WTC11 (cell line): ENCODE results near the gene TMEM185B. TPM values are rescaled to one million over a fixed set of nuclear protein-coding genes. Genes with fewer than 3 reads are reported as not detected.

ENCODE experiments used
- ARID4B ChIP-seq: sonication (generic); formaldehyde crosslinking; IDR thresholded peaks from 2 replicates; pipeline ENCODE4 v1.8.0; 2023; ENCODE audit warnings: missing genetic modification reagents, mild to moderate bottlenecking, borderline replicate concordance
- ATF1 ChIP-seq: sonication (generic); formaldehyde crosslinking; IDR thresholded peaks from 2 replicates; pipeline ENCODE4 v1.8.1; 2023; ENCODE audit warnings: mild to moderate bottlenecking, moderate library complexity, missing genetic modification reagents
- ATF2 ChIP-seq: sonication (generic); formaldehyde crosslinking; IDR thresholded peaks from 2 replicates; pipeline ENCODE4 v1.8.1; 2022; ENCODE audit warnings: low read depth, missing genetic modification reagents, borderline replicate concordance
- CREB1 ChIP-seq: sonication (generic); formaldehyde crosslinking; IDR thresholded peaks from 2 replicates; pipeline ENCODE4 v1.8.0; 2023; ENCODE audit warnings: mild to moderate bottlenecking, missing genetic modification reagents
- EMX1 ChIP-seq: fragments of 250-450 bp; sonication (Bioruptor Pico); IDR thresholded peaks from 2 replicates; pipeline ENCODE4 v1.8.0; 2021; ENCODE audit warnings: mild to moderate bottlenecking
- ETV6 ChIP-seq: sonication (generic); formaldehyde crosslinking; IDR thresholded peaks from 2 replicates; pipeline ENCODE4 v1.8.1; 2022; ENCODE audit warnings: mild to moderate bottlenecking, missing genetic modification reagents
- FOXP1 ChIP-seq: sonication (generic); formaldehyde crosslinking; IDR thresholded peaks from 2 replicates; pipeline ENCODE4 v1.8.0; 2022; ENCODE audit warnings: missing genetic modification reagents, mild to moderate bottlenecking, moderate library complexity, borderline replicate concordance
- IRF2 ChIP-seq: sonication (generic); formaldehyde crosslinking; IDR thresholded peaks from 2 replicates; pipeline ENCODE4 v1.8.0; 2022; ENCODE audit warnings: low read depth, missing genetic modification reagents, borderline replicate concordance
- JUN ChIP-seq: sonication (generic); formaldehyde crosslinking; IDR thresholded peaks from 2 replicates; pipeline ENCODE4 v1.8.0; 2023; ENCODE audit warnings: mild to moderate bottlenecking, missing genetic modification reagents
- MXD4 ChIP-seq: fragments of 250-450 bp; sonication (Bioruptor Pico); IDR thresholded peaks from 2 replicates; pipeline ENCODE4 v1.8.0; 2021; ENCODE audit warnings: mild to moderate bottlenecking, moderate library complexity, borderline replicate concordance
- NFATC4 ChIP-seq: fragments of 250-450 bp; sonication (Bioruptor Pico); IDR thresholded peaks from 2 replicates; pipeline ENCODE4 v1.9.0; 2021; ENCODE audit warnings: mild to moderate bottlenecking
- NFE2L1 ChIP-seq: sonication (generic); formaldehyde crosslinking; IDR thresholded peaks from 2 replicates; pipeline ENCODE4 v1.8.1; 2023; ENCODE audit warnings: missing genetic modification reagents
- SOX15 ChIP-seq: fragments of 250-450 bp; sonication (Bioruptor Pico); IDR thresholded peaks from 2 replicates; pipeline ENCODE4 v1.9.0; 2021; ENCODE audit warnings: mild to moderate bottlenecking
- SP1 ChIP-seq: sonication (generic); formaldehyde crosslinking; conservative IDR thresholded peaks from 2 replicates; pipeline ENCODE4 v1.8.1; 2022; ENCODE audit warnings: missing genetic modification reagents
- ZMAT4 ChIP-seq: fragments of 250-450 bp; sonication (Bioruptor Pico); IDR thresholded peaks from 2 replicates; pipeline ENCODE4 v1.9.0; 2021; ENCODE audit warnings: mild to moderate bottlenecking
- ZNF121 ChIP-seq: sonication (generic); formaldehyde crosslinking; IDR thresholded peaks from 2 replicates; pipeline ENCODE4 v1.8.0; 2023; ENCODE audit warnings: missing genetic modification reagents
- ZNF138 ChIP-seq: sonication (generic); formaldehyde crosslinking; conservative IDR thresholded peaks from 2 replicates; pipeline ENCODE4 v1.8.1; 2022; ENCODE audit warnings: mild to moderate bottlenecking, moderate library complexity, missing genetic modification reagents
- ZNF317 ChIP-seq: sonication (generic); formaldehyde crosslinking; IDR thresholded peaks from 2 replicates; pipeline ENCODE4 v1.8.1; 2023; ENCODE audit warnings: low read depth, mild to moderate bottlenecking, moderate library complexity, missing genetic modification reagents, borderline replicate concordance
- ZNF396 ChIP-seq: fragments of 250-450 bp; sonication (Bioruptor Pico); IDR thresholded peaks from 2 replicates; pipeline ENCODE4 v1.8.0; 2021; ENCODE audit warnings: mild to moderate bottlenecking, moderate library complexity, borderline replicate concordance
- ZNF425 ChIP-seq: fragments of 250-450 bp; sonication (Bioruptor Pico); conservative IDR thresholded peaks from 2 replicates; pipeline ENCODE4 v1.9.0; 2021; ENCODE audit warnings: mild to moderate bottlenecking
- total RNA-seq: library from RNA; stranded (reverse); gene quantifications from 3 replicates; pipeline ENCODE4 v1.2.3, GENCODE V29; 2021
- TF ChIP-seq, protein P1 (sequence below): sonication (generic); formaldehyde crosslinking; IDR thresholded peaks from 2 replicates; pipeline ENCODE4 v1.8.1; 2023; ENCODE audit warnings: mild to moderate bottlenecking, missing genetic modification reagents
- TF ChIP-seq, protein P2 (sequence below): sonication (generic); formaldehyde crosslinking; IDR thresholded peaks from 2 replicates; pipeline ENCODE4 v1.8.1; 2023; ENCODE audit warnings: mild to moderate bottlenecking, missing genetic modification reagents, moderate library complexity
- TF ChIP-seq, protein P3 (sequence below): fragments of 250-450 bp; sonication (Bioruptor Pico); IDR thresholded peaks from 2 replicates; pipeline ENCODE4 v1.9.0; 2021; ENCODE audit warnings: mild to moderate bottlenecking, borderline replicate concordance

Gene TMEM185B
- total RNA-seq, 1 experiment from 2014 or later: 9.9 TPM

- TF ChIP-seq, protein P1, sequence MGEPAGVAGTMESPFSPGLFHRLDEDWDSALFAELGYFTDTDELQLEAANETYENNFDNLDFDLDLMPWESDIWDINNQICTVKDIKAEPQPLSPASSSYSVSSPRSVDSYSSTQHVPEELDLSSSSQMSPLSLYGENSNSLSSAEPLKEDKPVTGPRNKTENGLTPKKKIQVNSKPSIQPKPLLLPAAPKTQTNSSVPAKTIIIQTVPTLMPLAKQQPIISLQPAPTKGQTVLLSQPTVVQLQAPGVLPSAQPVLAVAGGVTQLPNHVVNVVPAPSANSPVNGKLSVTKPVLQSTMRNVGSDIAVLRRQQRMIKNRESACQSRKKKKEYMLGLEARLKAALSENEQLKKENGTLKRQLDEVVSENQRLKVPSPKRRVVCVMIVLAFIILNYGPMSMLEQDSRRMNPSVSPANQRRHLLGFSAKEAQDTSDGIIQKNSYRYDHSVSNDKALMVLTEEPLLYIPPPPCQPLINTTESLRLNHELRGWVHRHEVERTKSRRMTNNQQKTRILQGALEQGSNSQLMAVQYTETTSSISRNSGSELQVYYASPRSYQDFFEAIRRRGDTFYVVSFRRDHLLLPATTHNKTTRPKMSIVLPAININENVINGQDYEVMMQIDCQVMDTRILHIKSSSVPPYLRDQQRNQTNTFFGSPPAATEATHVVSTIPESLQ: no peak
- TF ChIP-seq SOX15 (CRISPR knock-in tag): no peak
- TF ChIP-seq, protein P2, sequence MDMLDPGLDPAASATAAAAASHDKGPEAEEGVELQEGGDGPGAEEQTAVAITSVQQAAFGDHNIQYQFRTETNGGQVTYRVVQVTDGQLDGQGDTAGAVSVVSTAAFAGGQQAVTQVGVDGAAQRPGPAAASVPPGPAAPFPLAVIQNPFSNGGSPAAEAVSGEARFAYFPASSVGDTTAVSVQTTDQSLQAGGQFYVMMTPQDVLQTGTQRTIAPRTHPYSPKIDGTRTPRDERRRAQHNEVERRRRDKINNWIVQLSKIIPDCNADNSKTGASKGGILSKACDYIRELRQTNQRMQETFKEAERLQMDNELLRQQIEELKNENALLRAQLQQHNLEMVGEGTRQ: peak; percentile 99
- TF ChIP-seq NFATC4 (CRISPR knock-in tag): no peak
- TF ChIP-seq ZNF425: no peak
- peak; percentile 95 for TF ChIP-seq CREB1
- TF ChIP-seq ZNF138 (CRISPR knock-in tag): peak; percentile 99
- no peak for TF ChIP-seq EMX1 (CRISPR knock-in tag)
- peak; percentile 100 for TF ChIP-seq ETV6 (CRISPR knock-in tag)
- TF ChIP-seq MXD4 (CRISPR knock-in tag): no peak
- TF ChIP-seq NFE2L1 (CRISPR knock-in tag): peak; percentile 97
- peak; percentile 99 for TF ChIP-seq ARID4B
- TF ChIP-seq FOXP1: peak; percentile 100
- no peak for TF ChIP-seq ZMAT4 (CRISPR knock-in tag)
- TF ChIP-seq ZNF396: no peak
- TF ChIP-seq ATF1 (CRISPR knock-in tag): peak; percentile 99
- peak; percentile 94 for TF ChIP-seq IRF2 (CRISPR knock-in tag)
- TF ChIP-seq ZNF317 (CRISPR knock-in tag): peak; percentile 85
- peak; percentile 98 for TF ChIP-seq JUN (CRISPR knock-in tag)
- TF ChIP-seq SP1: peak; percentile 86
- TF ChIP-seq, protein P3, sequence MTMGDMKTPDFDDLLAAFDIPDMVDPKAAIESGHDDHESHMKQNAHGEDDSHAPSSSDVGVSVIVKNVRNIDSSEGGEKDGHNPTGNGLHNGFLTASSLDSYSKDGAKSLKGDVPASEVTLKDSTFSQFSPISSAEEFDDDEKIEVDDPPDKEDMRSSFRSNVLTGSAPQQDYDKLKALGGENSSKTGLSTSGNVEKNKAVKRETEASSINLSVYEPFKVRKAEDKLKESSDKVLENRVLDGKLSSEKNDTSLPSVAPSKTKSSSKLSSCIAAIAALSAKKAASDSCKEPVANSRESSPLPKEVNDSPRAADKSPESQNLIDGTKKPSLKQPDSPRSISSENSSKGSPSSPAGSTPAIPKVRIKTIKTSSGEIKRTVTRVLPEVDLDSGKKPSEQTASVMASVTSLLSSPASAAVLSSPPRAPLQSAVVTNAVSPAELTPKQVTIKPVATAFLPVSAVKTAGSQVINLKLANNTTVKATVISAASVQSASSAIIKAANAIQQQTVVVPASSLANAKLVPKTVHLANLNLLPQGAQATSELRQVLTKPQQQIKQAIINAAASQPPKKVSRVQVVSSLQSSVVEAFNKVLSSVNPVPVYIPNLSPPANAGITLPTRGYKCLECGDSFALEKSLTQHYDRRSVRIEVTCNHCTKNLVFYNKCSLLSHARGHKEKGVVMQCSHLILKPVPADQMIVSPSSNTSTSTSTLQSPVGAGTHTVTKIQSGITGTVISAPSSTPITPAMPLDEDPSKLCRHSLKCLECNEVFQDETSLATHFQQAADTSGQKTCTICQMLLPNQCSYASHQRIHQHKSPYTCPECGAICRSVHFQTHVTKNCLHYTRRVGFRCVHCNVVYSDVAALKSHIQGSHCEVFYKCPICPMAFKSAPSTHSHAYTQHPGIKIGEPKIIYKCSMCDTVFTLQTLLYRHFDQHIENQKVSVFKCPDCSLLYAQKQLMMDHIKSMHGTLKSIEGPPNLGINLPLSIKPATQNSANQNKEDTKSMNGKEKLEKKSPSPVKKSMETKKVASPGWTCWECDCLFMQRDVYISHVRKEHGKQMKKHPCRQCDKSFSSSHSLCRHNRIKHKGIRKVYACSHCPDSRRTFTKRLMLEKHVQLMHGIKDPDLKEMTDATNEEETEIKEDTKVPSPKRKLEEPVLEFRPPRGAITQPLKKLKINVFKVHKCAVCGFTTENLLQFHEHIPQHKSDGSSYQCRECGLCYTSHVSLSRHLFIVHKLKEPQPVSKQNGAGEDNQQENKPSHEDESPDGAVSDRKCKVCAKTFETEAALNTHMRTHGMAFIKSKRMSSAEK (CRISPR knock-in tag): peak; percentile 85; the same call in 1 of the 2 replicates
- peak; percentile 79 for TF ChIP-seq ATF2 (CRISPR knock-in tag)
- peak; percentile 78; the same call in 1 of the 2 replicates for TF ChIP-seq ZNF121
Measured at GRCh38 chr2:120223034-120223912, at the start of gene TMEM185B (continued).
